Fibroblast of lung (primary cell): ENCODE data around the gene CLSTN1. TPM values are rescaled to one million over a fixed set of nuclear protein-coding genes. Genes with fewer than 3 reads are reported as not detected.

Experiments
- DNase-seq, 2 donors: peaks; one replicate each; pipeline versions ENCODE4 v3.0.0 to v3.0.0-alpha.2; 2010; ENCODE audit warnings: low read depth in 2 of 2
- H2AFZ ChIP-seq: 2 replicates; pipeline ENCODE4 v1.5.1; 2012; ENCODE audit warnings: low read length, control low read depth, inconsistent platforms
- H3K27ac ChIP-seq: 2 replicates; pipeline ENCODE4 v1.5.1; 2011; ENCODE audit warnings: low read length, control low read depth; ENCODE audit not compliant: insufficient read depth
- H3K27me3 ChIP-seq: 2 replicates; pipeline ENCODE4 v1.5.1; 2011; ENCODE audit warnings: mild to moderate bottlenecking, low read length; ENCODE audit not compliant: control insufficient read depth, insufficient read depth
- H3K36me3 ChIP-seq: 2 replicates; pipeline ENCODE4 v1.5.1; 2011; ENCODE audit warnings: low read length; ENCODE audit not compliant: control insufficient read depth, insufficient read depth
- H3K4me1 ChIP-seq: 2 replicates; pipeline ENCODE4 v1.5.1; 2011; ENCODE audit warnings: low read length; ENCODE audit not compliant: control insufficient read depth, insufficient read depth; ENCODE audit errors: extremely low read depth
- H3K4me2 ChIP-seq: 2 replicates; pipeline ENCODE4 v1.5.1; 2011; ENCODE audit warnings: low read length, control low read depth; ENCODE audit not compliant: insufficient read depth; ENCODE audit errors: extremely low read depth
- H3K4me3 ChIP-seq, 4 experiments: fragments of 200-600 bp in 1 of 4; sonication (generic) in 1 of 4; replicated peaks in 1 of 4; 2 replicates each; pipeline ENCODE4 v1.5.1; 2011 to 2016; ENCODE audit warnings: low read length in 4 of 4, low read depth in 3 of 4, mild to moderate bottlenecking in 3 of 4, control low read depth in 2 of 4, inconsistent platforms in 1 of 4, mixed read lengths in 1 of 4; ENCODE audit not compliant: insufficient read depth in 1 of 4; ENCODE audit errors: control extremely low read depth in 1 of 4
- H3K79me2 ChIP-seq: 2 replicates; pipeline ENCODE4 v1.5.1; 2012; ENCODE audit warnings: mild to moderate bottlenecking, low read length, inconsistent platforms; ENCODE audit not compliant: control insufficient read depth, insufficient read depth
- H3K9ac ChIP-seq: 2 replicates; pipeline ENCODE4 v1.5.1; 2011; ENCODE audit warnings: mild to moderate bottlenecking, low read length, control low read depth; ENCODE audit not compliant: insufficient read depth
- H3K9me3 ChIP-seq: 2 replicates; pipeline ENCODE4 v1.5.1; 2012; ENCODE audit warnings: low read depth, low read length; ENCODE audit not compliant: control insufficient read depth, insufficient read depth
- H4K20me1 ChIP-seq: 2 replicates; pipeline ENCODE4 v1.5.1; 2011; ENCODE audit warnings: low read length; ENCODE audit not compliant: control insufficient read depth, insufficient read depth; ENCODE audit errors: extremely low read depth
- CTCF ChIP-seq, 2 donors: IDR thresholded peaks in 1 of 2; conservative IDR thresholded peaks in 1 of 2; 1 replicate in 1 of 2; 2 replicates in 1 of 2; pipeline ENCODE4 v1.5.1; 2011 to 2012; ENCODE audit warnings: low read length in 2 of 2, control low read depth in 1 of 2, inconsistent platforms in 1 of 2, low read depth in 1 of 2, mild to moderate bottlenecking in 1 of 2
- EZH2 ChIP-seq: IDR thresholded peaks from 2 replicates; pipeline ENCODE4 v1.5.1; 2012; ENCODE audit warnings: low read length, control low read depth, mild to moderate bottlenecking; ENCODE audit errors: missing control alignments
- polyA plus RNA-seq, 2 donors: library from polyadenylated mRNA; depleted of rRNA in 1 of 2; stranded (reverse) in 1 of 2; unstranded in 1 of 2; fragments of >200 nt; gene quantifications; 2 replicates each; pipeline ENCODE4 v1.2.1, GENCODE V29; 2011 to 2012; ENCODE audit warnings: missing spikeins in 1 of 2
- total RNA-seq: library from RNA; depleted of rRNA; stranded (reverse); fragments of >200 nt; gene quantifications from 2 replicates; pipeline ENCODE4 v1.2.1, GENCODE V29; 2014

CLSTN1 gene
- total and polyA plus RNA-seq, 2 donors (not counting 1 experiment from before 2014, with no cell fraction given): 57.4 to 115 TPM

- Histone ChIP-seq H3K27ac (no peak overlapping the region), H3K36me3 (peaks cover 23% of the 10 kb centered on the region), H3K4me3 (no peak overlapping the region), H3K9ac (no peak overlapping the region), H3K4me2 (no peak overlapping the region), H3K9me3 (no peaks in the 10 kb centered on the region), H3K79me2 (no peaks in the 10 kb centered on the region), H3K4me1 (no peaks in the 10 kb centered on the region), H3K27me3 (no peaks in the 10 kb centered on the region), H2AFZ (no peak overlapping the region), H4K20me1 (no peaks in the 10 kb centered on the region)
- no peak for DNase-seq
- no peak for TF ChIP-seq EZH2
- no peak for TF ChIP-seq CTCF (conservative IDR thresholded peaks at IDR 0.05 in 1 of 2, IDR thresholded peaks at IDR 0.05 in 1 of 2; ENCODE audit: low read depth in 1 of 2, low read length in 2 of 2)
Observed at GRCh38 chr1:9726406-9726805, 97.4 kb downstream of the CLSTN1 start.

- H3K4me2 ChIP-seq: no peak overlapping the region
- no peaks in the 10 kb centered on the region for H3K9me3 ChIP-seq
- H3K36me3 ChIP-seq: peaks cover 10% of the 10 kb centered on the region
Observed at GRCh38 chr1:9724706-9725476, 98.9 kb downstream of the CLSTN1 start.

GRCh38 chr1:9723926-9724325 lies 99.8 kb downstream of the CLSTN1 start:
- no peak overlapping the region for H3K4me2 ChIP-seq
- H3K4me3 ChIP-seq: no peak overlapping the region
- H3K36me3 ChIP-seq: peaks cover 10% of the 10 kb centered on the region
- DNase-seq: no peak
- peaks cover 5% of the 10 kb centered on the region for H3K4me1 ChIP-seq
- no peaks in the 10 kb centered on the region for H3K79me2 ChIP-seq
- no peak overlapping the region for H3K9ac ChIP-seq
- H2AFZ ChIP-seq: no peak overlapping the region
- no peaks in the 10 kb centered on the region for H3K27me3 ChIP-seq
- H3K9me3 ChIP-seq: no peaks in the 10 kb centered on the region
- TF ChIP-seq EZH2 (no peak), CTCF (conservative IDR thresholded peaks at IDR 0.05 in 1 of 2, IDR thresholded peaks at IDR 0.05 in 1 of 2; ENCODE audit: low read depth in 1 of 2, low read length in 2 of 2) (no peak)
- H4K20me1 ChIP-seq: no peaks in the 10 kb centered on the region
- no peak overlapping the region for H3K27ac ChIP-seq

More at GRCh38 chr1:9724706-9725476, 98.9 kb downstream of the CLSTN1 start:
- H3K4me3 ChIP-seq: no peak overlapping the region
- no peak overlapping the region for H3K27ac ChIP-seq
- no peak for TF ChIP-seq EZH2
- peak; percentile 70 to 91 for TF ChIP-seq CTCF (conservative IDR thresholded peaks at IDR 0.05 in 1 of 2, IDR thresholded peaks at IDR 0.05 in 1 of 2; ENCODE audit: low read depth in 1 of 2, low read length in 2 of 2)
- no peaks in the 10 kb centered on the region for H3K79me2 ChIP-seq
- H2AFZ ChIP-seq: no peak overlapping the region
- no peaks in the 10 kb centered on the region for H4K20me1 ChIP-seq
- no peaks in the 10 kb centered on the region for H3K27me3 ChIP-seq
- DNase-seq: peak; percentile 30 to 53
- H3K9ac ChIP-seq: no peak overlapping the region
- no peaks in the 10 kb centered on the region for H3K4me1 ChIP-seq
